GM12873 (cell line): ENCODE data around the gene UNC13D.

Experiments used
- CTCF ChIP-seq: IDR thresholded peaks from 2 replicates; pipeline ENCODE4 v1.5.1; 2012; ENCODE audit warnings: low read depth, mild to moderate bottlenecking, moderate library complexity, low read length, control low read depth; ENCODE audit not compliant: insufficient read depth; ENCODE audit errors: missing control alignments

UNC13D gene

DNA sequence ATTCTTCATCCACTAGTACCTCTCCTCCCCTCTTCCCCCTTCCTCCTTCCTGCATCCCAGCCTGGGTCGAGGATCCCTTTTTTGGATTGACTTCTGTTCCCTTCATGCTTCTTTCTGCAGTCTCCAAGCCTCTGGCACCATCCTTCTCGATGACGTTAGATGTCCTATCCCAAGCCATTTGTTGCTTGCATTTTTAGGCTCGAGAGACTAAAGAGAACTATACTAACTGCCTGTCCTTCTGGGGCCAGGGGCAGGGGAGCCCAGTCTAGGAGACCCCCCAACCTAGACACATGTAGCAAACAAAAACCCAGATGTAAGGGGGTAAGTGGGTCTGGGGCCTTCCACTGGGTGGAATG is 35.7 kb downstream of the UNC13D start:
- no peak for TF ChIP-seq CTCF

DNA sequence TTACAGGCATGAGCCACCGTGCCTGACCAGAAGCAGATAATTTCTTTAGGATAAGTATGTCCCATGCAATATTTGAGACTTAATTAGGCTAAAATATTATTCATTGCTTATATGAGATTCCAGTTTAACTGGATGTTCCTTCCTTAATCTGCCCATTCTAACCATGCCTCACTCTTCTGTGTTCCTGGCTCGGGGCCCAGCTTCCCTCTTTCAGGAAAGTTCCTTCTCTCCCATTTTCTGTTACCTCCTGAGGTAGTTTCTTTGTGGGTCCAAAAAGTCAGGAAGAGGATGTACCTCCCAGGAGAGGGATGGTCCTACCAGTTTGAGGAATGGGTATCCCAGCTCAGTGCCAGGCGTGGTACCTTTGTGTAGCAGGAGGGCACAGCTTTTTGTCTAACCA is 36.3 kb downstream of the UNC13D start:
- no peak for TF ChIP-seq CTCF

- TF ChIP-seq CTCF = no peak
Observed at GRCh38 chr17:75806822-75807500, 37.2 kb downstream of the UNC13D start.

DNA sequence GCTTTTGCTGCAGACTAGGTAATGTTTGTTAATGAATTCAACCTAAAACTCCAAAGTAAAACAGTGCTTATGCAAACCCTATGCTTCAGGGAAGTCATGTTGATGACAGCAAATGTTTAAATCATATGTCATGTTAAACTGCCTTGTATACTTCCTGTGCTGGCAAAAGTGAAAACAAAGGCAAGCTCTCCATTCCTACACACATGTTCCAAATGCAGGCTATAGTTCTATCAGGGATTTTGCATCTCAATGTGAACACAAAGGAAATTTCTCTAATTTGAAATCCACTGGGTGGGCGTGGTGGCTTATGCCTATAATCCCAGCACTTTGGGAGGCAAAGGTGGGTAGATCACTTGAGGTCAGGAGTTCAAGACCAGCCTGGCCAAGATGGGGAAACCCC is 40.3 kb downstream of the UNC13D start:
- no peak for TF ChIP-seq CTCF

DNA sequence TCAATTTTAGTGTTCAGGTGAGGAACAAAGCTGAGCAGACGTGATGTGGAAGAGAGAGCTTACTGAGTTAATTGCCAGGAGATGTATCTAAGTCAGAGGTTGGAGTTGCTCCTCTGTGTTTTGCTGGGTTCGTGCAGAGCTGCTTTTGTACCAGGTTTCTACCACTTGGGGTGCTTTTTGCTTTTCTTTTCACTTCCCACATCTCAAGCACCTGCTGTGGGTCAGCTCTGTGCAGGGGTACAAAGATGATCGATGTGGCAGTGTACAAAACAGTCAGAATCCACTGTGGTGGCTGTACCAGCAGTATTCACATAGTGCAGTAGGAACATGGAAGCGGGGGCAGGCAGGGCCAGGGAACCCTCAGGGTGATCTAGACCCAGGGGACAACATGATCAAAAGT is 44.8 kb downstream of the UNC13D start:
- TF ChIP-seq CTCF = no peak

DNA sequence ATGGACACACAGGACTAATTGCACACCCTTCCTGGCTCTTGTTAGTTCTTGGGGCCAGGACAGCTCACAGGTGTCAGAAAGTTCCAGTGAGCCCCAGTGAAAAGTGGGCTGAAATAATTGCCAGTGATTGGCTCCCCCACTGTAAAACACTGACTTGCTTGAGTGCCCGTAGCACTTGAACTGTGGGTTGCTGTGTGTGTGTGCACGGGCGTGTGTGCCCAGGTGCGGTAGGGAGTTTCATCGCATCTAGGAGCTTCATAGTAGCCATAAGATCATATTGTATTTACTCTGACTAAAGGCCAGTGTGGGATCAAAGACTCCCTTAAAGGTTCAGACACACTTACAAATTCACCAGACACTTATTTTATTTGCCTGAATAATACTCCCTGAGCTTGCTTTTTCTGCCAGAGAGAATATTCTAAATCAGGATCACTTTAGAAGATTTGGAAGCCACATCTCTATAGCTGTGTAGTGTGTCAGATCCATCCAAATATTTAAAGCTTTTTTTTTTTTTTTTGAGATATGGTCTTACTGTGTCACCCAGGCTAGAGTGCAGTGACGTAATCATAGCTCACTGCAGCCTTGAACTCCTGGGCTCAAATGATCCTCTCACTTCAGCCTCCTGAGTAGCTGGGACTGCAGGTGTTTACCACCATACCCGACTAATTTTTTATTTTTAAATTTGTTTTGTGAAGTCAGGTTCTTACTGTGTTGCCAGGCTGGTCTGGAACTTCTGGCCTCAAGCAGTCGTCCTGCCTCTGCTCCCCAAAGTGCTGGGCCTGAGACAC is 48.2 kb downstream of the UNC13D start:
- TF ChIP-seq CTCF = no peak

DNA sequence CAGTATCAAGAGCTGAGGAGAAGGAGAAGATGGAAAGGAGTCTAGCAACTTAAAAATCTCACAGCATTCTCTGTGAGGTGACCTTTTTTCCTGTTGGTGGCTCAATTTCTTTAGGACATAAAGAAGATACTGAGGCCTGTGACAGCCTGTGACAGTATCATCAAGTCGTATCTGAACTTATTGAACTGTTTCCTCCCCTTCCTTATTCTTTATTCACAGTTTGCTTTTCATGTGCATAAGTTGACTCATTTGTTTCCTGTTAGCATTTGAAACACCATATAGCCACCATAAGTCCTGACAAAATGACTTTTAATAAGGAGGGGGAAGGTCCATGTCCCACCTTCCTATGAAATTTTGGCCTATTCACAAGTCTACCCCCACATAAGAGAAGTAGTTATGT is 50.7 kb downstream of the UNC13D start:
- no peak for TF ChIP-seq CTCF
